OCI-LY3 (cell line): ENCODE data around the gene CCDC150.

ENCODE experiments used
- EZH2phosphoT487 ChIP-seq: fragments of 200-600 bp; shearing (Covaris generic); IDR thresholded peaks from 2 replicates; pipeline ENCODE4 v1.6.1; 2018; ENCODE audit warnings: antibody characterized with exemption, mixed run types, low read depth
- TF ChIP-seq, protein P1 (sequence below): fragments of 200-600, 300-600 bp; sonication (generic); IDR thresholded peaks from 2 replicates; pipeline ENCODE4 v1.5.1; 2014; ENCODE audit warnings: antibody characterized with exemption, low read length, low read depth

DNA sequence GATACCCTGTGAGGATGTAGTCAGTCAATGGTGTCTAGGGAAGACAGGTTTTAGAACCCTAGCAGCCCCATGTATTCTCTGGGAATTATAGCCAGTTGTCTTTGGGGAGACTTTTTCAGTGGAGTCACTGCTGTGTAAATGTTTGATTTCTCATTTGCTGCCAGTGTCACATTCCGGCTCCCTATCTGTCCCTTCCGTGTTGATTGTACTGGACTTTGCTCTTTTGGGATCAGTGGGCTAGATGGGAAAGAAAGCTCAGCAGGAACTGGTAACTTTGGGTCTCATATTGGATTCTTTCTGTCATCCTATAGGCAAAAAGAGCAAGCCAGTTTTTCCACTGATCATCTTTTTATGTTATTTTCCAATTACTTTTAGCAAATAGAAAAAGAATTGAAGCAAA lies 89.9 kb downstream of the CCDC150 start:
- TF ChIP-seq, protein P1, sequence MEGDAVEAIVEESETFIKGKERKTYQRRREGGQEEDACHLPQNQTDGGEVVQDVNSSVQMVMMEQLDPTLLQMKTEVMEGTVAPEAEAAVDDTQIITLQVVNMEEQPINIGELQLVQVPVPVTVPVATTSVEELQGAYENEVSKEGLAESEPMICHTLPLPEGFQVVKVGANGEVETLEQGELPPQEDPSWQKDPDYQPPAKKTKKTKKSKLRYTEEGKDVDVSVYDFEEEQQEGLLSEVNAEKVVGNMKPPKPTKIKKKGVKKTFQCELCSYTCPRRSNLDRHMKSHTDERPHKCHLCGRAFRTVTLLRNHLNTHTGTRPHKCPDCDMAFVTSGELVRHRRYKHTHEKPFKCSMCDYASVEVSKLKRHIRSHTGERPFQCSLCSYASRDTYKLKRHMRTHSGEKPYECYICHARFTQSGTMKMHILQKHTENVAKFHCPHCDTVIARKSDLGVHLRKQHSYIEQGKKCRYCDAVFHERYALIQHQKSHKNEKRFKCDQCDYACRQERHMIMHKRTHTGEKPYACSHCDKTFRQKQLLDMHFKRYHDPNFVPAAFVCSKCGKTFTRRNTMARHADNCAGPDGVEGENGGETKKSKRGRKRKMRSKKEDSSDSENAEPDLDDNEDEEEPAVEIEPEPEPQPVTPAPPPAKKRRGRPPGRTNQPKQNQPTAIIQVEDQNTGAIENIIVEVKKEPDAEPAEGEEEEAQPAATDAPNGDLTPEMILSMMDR = no peak
- TF ChIP-seq EZH2phosphoT487 = no peak
